HG03095 (cell line): ENCODE results near the gene NR5A2.

Experiments
- ATAC-seq: cut with Tn5 transposase; IDR thresholded peaks from one replicate; pipeline ENCODE4 v1.9.1; 2021; ENCODE audit warnings: moderate library complexity; ENCODE audit not compliant: unreplicated experiment

NR5A2 gene

GRCh38 chr1:200062143-200062542 lies 34.6 kb downstream of the NR5A2 start:
- no peak for ATAC-seq

- ATAC-seq: peak; percentile 99
Observed at GRCh38 chr1:200072636-200073285, 45.3 kb downstream of the NR5A2 start.

- peak; percentile 32 for ATAC-seq
Observed at GRCh38 chr1:200073286-200073637, 45.8 kb downstream of the NR5A2 start.

- ATAC-seq: no peak
Observed at GRCh38 chr1:200075522-200075921, 48.0 kb downstream of the NR5A2 start.

- no peak for ATAC-seq
Observed at GRCh38 chr1:200075938-200076546, 48.5 kb downstream of the NR5A2 start.

GRCh38 chr1:200079232-200079940 lies 51.9 kb downstream of the NR5A2 start:
- ATAC-seq: no peak

- no peak for ATAC-seq
Observed at GRCh38 chr1:200081151-200081968, 53.9 kb downstream of the NR5A2 start.

GRCh38 chr1:200081969-200082245 lies 54.4 kb downstream of the NR5A2 start:
- ATAC-seq: no peak

- no peak for ATAC-seq
Observed at GRCh38 chr1:200082329-200082728, 54.8 kb downstream of the NR5A2 start.

GRCh38 chr1:200090252-200091159 lies 63.0 kb downstream of the NR5A2 start:
- ATAC-seq: no peak

- no peak for ATAC-seq
Observed at GRCh38 chr1:200095057-200095577, 67.6 kb downstream of the NR5A2 start.

- no peak for ATAC-seq
Observed at GRCh38 chr1:200096774-200097173, 69.3 kb downstream of the NR5A2 start.

- ATAC-seq: no peak
Observed at GRCh38 chr1:200099040-200099439, 71.5 kb downstream of the NR5A2 start.

- ATAC-seq: no peak
Observed at GRCh38 chr1:200103966-200104583, 76.6 kb downstream of the NR5A2 start.

- ATAC-seq: no peak
Observed at GRCh38 chr1:200107004-200107470, 79.5 kb downstream of the NR5A2 start.

GRCh38 chr1:200108659-200109058 lies 81.1 kb downstream of the NR5A2 start:
- no peak for ATAC-seq

- ATAC-seq: no peak
Observed at GRCh38 chr1:200112290-200112689, 84.8 kb downstream of the NR5A2 start.

- ATAC-seq: no peak
Observed at GRCh38 chr1:200115532-200115931, 88.0 kb downstream of the NR5A2 start.

GRCh38 chr1:200116324-200116723 lies 88.8 kb downstream of the NR5A2 start:
- ATAC-seq: no peak
